CD4-positive, alpha-beta T cell (primary cell): ENCODE data around the gene HSD17B2. TPM values are rescaled to one million over a fixed set of nuclear protein-coding genes. Genes with fewer than 3 reads are reported as not detected.

ENCODE experiments used
- ATAC-seq: fragments of 200-7000 bp; cut with Tn5 transposase; one replicate; pipeline ENCODE4 v1.10.0; 2022; ENCODE audit warnings: mild to moderate bottlenecking; ENCODE audit not compliant: poor library complexity
- CTCF ChIA-PET: fragments of 350-600 bp; sonication (Branson Sonifier 250); formaldehyde crosslinking; loops from one replicate; lab custom pipeline; 2021; ENCODE audit warnings: antibody characterized with exemption, inconsistent platforms; lab: Charles Lee
- POLR2A ChIA-PET: fragments of 350-600 bp; sonication (Branson Sonifier 250); formaldehyde crosslinking; loops from one replicate; lab custom pipeline; 2021; ENCODE audit warnings: antibody characterized with exemption, inconsistent platforms; lab: Charles Lee
- DNase-seq, 14 experiments: peaks; one replicate each; pipeline ENCODE4 v3.0.0-alpha.2; 2013 to 2020; ENCODE audit warnings: mixed read lengths in 2 of 14
- H3K27ac ChIP-seq, 2 donors: one replicate each; pipeline versions ENCODE4 v1.5.1 to v1.7.0; 2013; ENCODE audit warnings: low read length in 2 of 2, low read depth in 1 of 2, mild to moderate bottlenecking in 1 of 2
- H3K27me3 ChIP-seq, 2 experiments: 1 replicate in 1 of 2; 2 replicates in 1 of 2; pipeline versions ENCODE4 v1.6.1 to v1.7.0; 2013; ENCODE audit warnings: low read length in 2 of 2, control low read depth in 1 of 2, mild to moderate bottlenecking in 1 of 2, moderate library complexity in 1 of 2; ENCODE audit not compliant: insufficient read depth in 2 of 2, control insufficient read depth in 1 of 2
- H3K36me3 ChIP-seq: one replicate; pipeline ENCODE4 v1.6.1; 2013; ENCODE audit warnings: low read length, control low read depth; ENCODE audit not compliant: insufficient read depth
- H3K4me1 ChIP-seq: one replicate; pipeline ENCODE4 v1.6.1; 2013; ENCODE audit warnings: low read length, control low read depth; ENCODE audit not compliant: insufficient read depth
- H3K4me3 ChIP-seq: one replicate; pipeline ENCODE4 v1.5.1; 2013; ENCODE audit warnings: mild to moderate bottlenecking, low read length, moderate library complexity
- H3K9me3 ChIP-seq, 2 experiments: 1 replicate in 1 of 2; 2 replicates in 1 of 2; pipeline versions ENCODE4 v1.6.1 to v1.7.0; 2013; ENCODE audit warnings: low read length in 2 of 2, mild to moderate bottlenecking in 2 of 2, control low read depth in 1 of 2, moderate library complexity in 1 of 2; ENCODE audit not compliant: control insufficient read depth in 1 of 2, insufficient read depth in 1 of 2
- H3K27ac Mint-ChIP-seq: one replicate; pipeline ENCODE4 v1.8.0; 2020; ENCODE audit warnings: mixed read lengths
- H3K27me3 Mint-ChIP-seq: one replicate; pipeline ENCODE4 v1.8.0; 2021; ENCODE audit warnings: mixed read lengths
- H3K36me3 Mint-ChIP-seq: one replicate; pipeline ENCODE4 v1.8.0; 2021; ENCODE audit warnings: low read depth, mixed read lengths
- H3K4me1 Mint-ChIP-seq: one replicate; pipeline ENCODE4 v1.8.0; 2021; ENCODE audit warnings: low read depth, mixed read lengths
- H3K4me3 Mint-ChIP-seq: one replicate; pipeline ENCODE4 v1.8.0; 2020; ENCODE audit warnings: mild to moderate bottlenecking, mixed read lengths
- H3K9me3 Mint-ChIP-seq: one replicate; pipeline ENCODE4 v1.8.0; 2020; ENCODE audit warnings: mixed read lengths
- CTCF ChIP-seq: fragments of 200-600 bp; IDR thresholded peaks from one replicate; pipeline ENCODE4 v1.8.0; 2022; ENCODE audit warnings: antibody characterized with exemption, mild to moderate bottlenecking
- intact Hi-C, 2 experiments: fragments of 100-400 bp; cut with DNase I in 1 of 2; cut with micrococcal nuclease in 1 of 2; formaldehyde crosslinking; loops; one replicate each; pipeline versions ENCODE4 v1.15.1 to v1.9.0; 2023 to 2025; cut with DNase I, micrococcal nuclease
- total RNA-seq, 174 experiments: library from RNA in 2 of 174; stranded (reverse) in 2 of 174; gene quantifications; one replicate each; pipeline ENCODE4 v1.2.3 and lab custom pipeline; 2021 to 2026

HSD17B2 gene
- total RNA-seq, 2 experiments from 2014 or later, result not detected

- DNase-seq, result no peak
- Histone ChIP-seq H3K36me3 (no peaks in the 10 kb centered on the region), H3K27ac (no peak overlapping the region), H3K9me3 (no peaks in the 10 kb centered on the region), H3K27me3 (peaks cover 0 to 2% of the 10 kb centered on the region in 2 experiments), H3K4me1 (no peaks in the 10 kb centered on the region), H3K4me3 (no peak overlapping the region)
- Mint-ChIP-seq H3K27ac (no peak overlapping the region), H3K36me3 (no peaks in the 10 kb centered on the region), H3K9me3 (no peaks in the 10 kb centered on the region), H3K4me1 (no peaks in the 10 kb centered on the region), H3K4me3 (no peak overlapping the region), H3K27me3 (peaks cover 14% of the 10 kb centered on the region)
- intact Hi-C loops, result no loop called here
- no peak for TF ChIP-seq CTCF
- POLR2A ChIA-PET, result no interaction called here
- CTCF ChIA-PET, result interaction anchor here (0.7 kb wide), 1 partner anchor 68 kb away, joined by 4 read pairs; no protein-coding TSS in a partner anchor
- ATAC-seq, result no peak
Measured at GRCh38 chr16:82041542-82041941, 6.5 kb downstream of the HSD17B2 start.

- ATAC-seq (no peak), DNase-seq (no peak)
- no peaks in the 10 kb centered on the region for H3K36me3 Mint-ChIP-seq
- ChIA-PET CTCF (no interaction called here), POLR2A (no interaction called here)
- H3K4me1 Mint-ChIP-seq, result no peaks in the 10 kb centered on the region
- H3K27me3 ChIP-seq, result peaks cover 0 to 2% of the 10 kb centered on the region in 2 experiments
- intact Hi-C loops, result no loop called here
- H3K9me3 Mint-ChIP-seq, result no peaks in the 10 kb centered on the region
- H3K27me3 Mint-ChIP-seq, result peaks cover 19% of the 10 kb centered on the region
- H3K27ac ChIP-seq, result no peak overlapping the region
- H3K36me3 ChIP-seq, result no peaks in the 10 kb centered on the region
- no peaks in the 10 kb centered on the region for H3K9me3 ChIP-seq
- H3K27ac Mint-ChIP-seq, result no peak overlapping the region
- no peak for TF ChIP-seq CTCF
- H3K4me3 ChIP-seq, result no peak overlapping the region
- no peaks in the 10 kb centered on the region for H3K4me1 ChIP-seq
- H3K4me3 Mint-ChIP-seq, result no peak overlapping the region
Measured at GRCh38 chr16:82042144-82042543, 7.1 kb downstream of the HSD17B2 start.

DNA sequence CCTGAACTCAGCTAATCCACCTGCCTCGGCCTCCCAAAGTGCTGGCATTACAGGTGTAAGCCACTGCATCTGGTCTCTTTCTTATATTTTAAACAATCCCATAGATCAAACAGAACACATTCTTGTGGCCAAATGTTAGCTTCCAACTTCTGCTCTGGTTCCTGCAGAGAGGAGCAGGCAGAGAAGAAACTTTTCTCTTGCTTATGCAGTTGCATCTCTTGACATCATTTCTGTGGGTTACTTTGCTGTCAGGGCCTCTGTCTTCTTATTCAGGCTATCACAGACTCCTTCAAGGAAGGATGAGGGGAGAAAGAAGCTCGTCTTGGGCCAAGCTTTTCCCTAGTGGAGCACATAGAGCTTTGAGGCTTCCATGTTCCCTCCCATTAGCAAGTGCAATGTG lies 7.8 kb downstream of the HSD17B2 start:
- no peaks in the 10 kb centered on the region for H3K4me1 Mint-ChIP-seq

More for the DNA sequence above, 7.8 kb downstream of the HSD17B2 start:
- ChIA-PET POLR2A (no interaction called here), CTCF (no interaction called here)
- no peaks in the 10 kb centered on the region for H3K4me1 ChIP-seq
- no peak for DNase-seq
- no peaks in the 10 kb centered on the region for H3K9me3 ChIP-seq
- intact Hi-C loops, result no loop called here
- peaks cover 0 to 2% of the 10 kb centered on the region in 2 experiments for H3K27me3 ChIP-seq
- Mint-ChIP-seq H3K27ac (no peak overlapping the region), H3K9me3 (no peaks in the 10 kb centered on the region), H3K36me3 (no peaks in the 10 kb centered on the region), H3K4me3 (no peak overlapping the region), H3K27me3 (peaks cover 24% of the 10 kb centered on the region)
- H3K4me3 ChIP-seq, result no peak overlapping the region
- no peak overlapping the region for H3K27ac ChIP-seq
- H3K36me3 ChIP-seq, result no peaks in the 10 kb centered on the region
- no peak for ATAC-seq
- TF ChIP-seq CTCF, result no peak
